ENCODE data around the gene NCMAP.

NCMAP gene

GRCh38 chr1:24639881-24640280 is 84.0 kb downstream of the NCMAP start:
- no peak overlapping the region for H2AK5ac ChIP-seq (ENCODE audit: low read length)
- no peak overlapping the region for H3K23ac ChIP-seq (ENCODE audit: low read length)
- H3K4me2 ChIP-seq (ENCODE audit: low read length): no peak overlapping the region
- H3K79me2 ChIP-seq (ENCODE audit: control insufficient read depth, insufficient read depth, low read length, poor library complexity): peaks cover 14% of the 10 kb centered on the region
- no peak overlapping the region for H3K9ac ChIP-seq (ENCODE audit: low read length)
- H3K4me3 ChIP-seq (ENCODE audit: low read depth, low read length): no peak overlapping the region
- H2AFZ ChIP-seq (ENCODE audit: insufficient read depth, low read length, poor library complexity): no peak overlapping the region
- no peaks in the 10 kb centered on the region for H3K9me3 ChIP-seq (ENCODE audit: insufficient read depth, low read depth, low read length)
- no peak overlapping the region for H2BK12ac ChIP-seq (ENCODE audit: low read length)
- H2BK120ac ChIP-seq (ENCODE audit: insufficient read depth, low read length, poor library complexity): no peak overlapping the region
- H3K27ac ChIP-seq (ENCODE audit: low read depth, low read length): no peak overlapping the region
- H3K14ac ChIP-seq (ENCODE audit: low read length): no peak overlapping the region
- H4K12ac ChIP-seq (ENCODE audit: low read depth, low read length): no peak overlapping the region
- H3K27me3 ChIP-seq (ENCODE audit: insufficient read depth, low read length): no peaks in the 10 kb centered on the region
- peaks cover 20% of the 10 kb centered on the region for H3K79me1 ChIP-seq (ENCODE audit: low read length)
- no peak overlapping the region for H2BK5ac ChIP-seq (ENCODE audit: low read depth, low read length, poor library complexity)
- no peak for DNase-seq
- H4K91ac ChIP-seq (ENCODE audit: low read depth, low read length): no peak overlapping the region
- no peak overlapping the region for H4K8ac ChIP-seq (ENCODE audit: low read depth, low read length)
- H3K4me1 ChIP-seq (ENCODE audit: control insufficient read depth in 1 of 2, insufficient read depth in 2 of 2, low read length in 2 of 2): peaks cover 5% of the 10 kb centered on the region in 2 experiments
- no peak overlapping the region for H3K18ac ChIP-seq (ENCODE audit: low read length)
- WGBS (ENCODE audit: extremely low coverage, insufficient coverage, insufficient read length): no CpG with 5 or more reads among the region's 4 CpGs
- no peaks in the 10 kb centered on the region for H3K36me3 ChIP-seq (ENCODE audit: control insufficient read depth in 1 of 2, insufficient read depth in 2 of 2, low read length in 2 of 2)
- H3K4ac ChIP-seq (ENCODE audit: low read depth, low read length): no peak overlapping the region

DNA sequence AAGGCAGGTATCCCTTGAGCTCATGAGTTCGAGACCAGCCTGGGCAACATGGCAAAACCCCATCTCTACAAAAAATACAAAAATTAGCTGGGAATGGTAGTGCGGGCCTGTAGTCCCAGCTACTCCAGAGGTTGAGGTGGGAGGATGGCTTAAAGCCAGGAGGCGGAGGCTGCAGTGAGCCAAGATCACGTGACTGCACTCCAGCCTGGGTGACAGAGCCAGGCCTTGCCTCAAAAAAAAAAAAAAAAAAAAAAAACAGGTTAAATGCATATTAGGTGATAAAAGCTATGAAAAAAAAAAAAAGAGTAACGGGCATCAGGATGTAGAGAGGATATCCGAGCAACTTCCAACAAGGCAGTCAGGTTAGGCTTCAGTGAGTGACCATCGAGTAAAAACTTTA is 84.4 kb downstream of the NCMAP start:
- no peaks in the 10 kb centered on the region for H3K36me3 ChIP-seq (ENCODE audit: control insufficient read depth in 1 of 2, insufficient read depth in 2 of 2, low read length in 2 of 2)
- no peaks in the 10 kb centered on the region for H3K27me3 ChIP-seq (ENCODE audit: insufficient read depth, low read length)
- peaks cover 20% of the 10 kb centered on the region for H3K79me1 ChIP-seq (ENCODE audit: low read length)
- no peak overlapping the region for H3K4me3 ChIP-seq (ENCODE audit: low read depth, low read length)
- no peak overlapping the region for H3K14ac ChIP-seq (ENCODE audit: low read length)
- no peak overlapping the region for H3K9ac ChIP-seq (ENCODE audit: low read length)
- H3K23ac ChIP-seq (ENCODE audit: low read length): no peak overlapping the region
- H2AFZ ChIP-seq (ENCODE audit: insufficient read depth, low read length, poor library complexity): no peak overlapping the region
- H3K27ac ChIP-seq (ENCODE audit: low read depth, low read length): no peak overlapping the region
- H4K12ac ChIP-seq (ENCODE audit: low read depth, low read length): no peak overlapping the region
- no peak overlapping the region for H4K8ac ChIP-seq (ENCODE audit: low read depth, low read length)
- H4K91ac ChIP-seq (ENCODE audit: low read depth, low read length): no peak overlapping the region
- H2AK5ac ChIP-seq (ENCODE audit: low read length): no peak overlapping the region
- no peak overlapping the region for H3K4ac ChIP-seq (ENCODE audit: low read depth, low read length)
- no peak overlapping the region for H2BK12ac ChIP-seq (ENCODE audit: low read length)
- H3K18ac ChIP-seq (ENCODE audit: low read length): no peak overlapping the region
- peaks cover 5% of the 10 kb centered on the region in 2 experiments for H3K4me1 ChIP-seq (ENCODE audit: control insufficient read depth in 1 of 2, insufficient read depth in 2 of 2, low read length in 2 of 2)
- no peak overlapping the region for H3K4me2 ChIP-seq (ENCODE audit: low read length)
- H3K9me3 ChIP-seq (ENCODE audit: insufficient read depth, low read depth, low read length): no peaks in the 10 kb centered on the region
- H2BK5ac ChIP-seq (ENCODE audit: low read depth, low read length, poor library complexity): no peak overlapping the region
- H2BK120ac ChIP-seq (ENCODE audit: insufficient read depth, low read length, poor library complexity): no peak overlapping the region
- no CpG with 5 or more reads among the region's 7 CpGs for WGBS (ENCODE audit: extremely low coverage, insufficient coverage, insufficient read length)
- peaks cover 16% of the 10 kb centered on the region for H3K79me2 ChIP-seq (ENCODE audit: control insufficient read depth, insufficient read depth, low read length, poor library complexity)
- no peak for DNase-seq

DNA sequence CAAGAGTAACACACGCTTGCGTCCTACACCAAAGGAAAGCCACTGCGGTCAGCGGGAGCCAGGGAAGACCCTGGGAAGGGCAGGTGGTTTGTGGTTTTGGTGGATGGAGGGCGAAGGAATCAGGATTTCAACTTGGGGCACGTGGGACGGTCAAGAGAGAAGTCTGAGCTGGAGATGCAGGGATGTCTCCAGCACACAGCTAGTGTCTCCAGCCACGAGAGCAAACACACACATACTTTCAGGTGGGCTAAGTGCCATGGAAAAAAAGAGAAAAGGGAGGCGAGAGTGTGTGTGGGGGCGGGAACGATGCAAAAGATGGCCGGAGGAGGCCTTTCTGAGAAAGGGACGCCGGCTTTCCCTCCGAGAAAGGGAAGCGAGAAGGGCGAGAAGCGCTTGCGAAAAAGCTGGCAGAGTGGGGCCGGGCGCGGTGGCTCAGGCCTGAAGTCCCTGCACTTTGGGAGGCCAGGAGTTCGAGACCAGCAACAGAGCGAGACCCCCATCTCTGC is 85.8 kb downstream of the NCMAP start:
- Histone ChIP-seq H2BK5ac (ENCODE audit: low read depth, low read length, poor library complexity) (peak overlapping the region; percentile 87), H3K4me2 (ENCODE audit: low read length) (peak overlapping the region; percentile 58), H2BK12ac (ENCODE audit: low read length) (peak overlapping the region; percentile 77), H4K8ac (ENCODE audit: low read depth, low read length) (peak overlapping the region; percentile 99), H3K18ac (ENCODE audit: low read length) (peak overlapping the region; percentile 94), H2AFZ (ENCODE audit: insufficient read depth, low read length, poor library complexity) (no peak overlapping the region), H2AK5ac (ENCODE audit: low read length) (peak overlapping the region; percentile 42), H3K4ac (ENCODE audit: low read depth, low read length) (peak overlapping the region; percentile 89), H4K12ac (ENCODE audit: low read depth, low read length) (peak overlapping the region; percentile 71), H3K79me2 (ENCODE audit: control insufficient read depth, insufficient read depth, low read length, poor library complexity) (peaks cover 16% of the 10 kb centered on the region), H3K27ac (ENCODE audit: low read depth, low read length) (peak overlapping the region; percentile 66), H3K79me1 (ENCODE audit: low read length) (peaks cover 20% of the 10 kb centered on the region), H3K36me3 (ENCODE audit: control insufficient read depth in 1 of 2, insufficient read depth in 2 of 2, low read length in 2 of 2) (peaks cover 0 to 2% of the 10 kb centered on the region in 2 experiments), H3K4me1 (ENCODE audit: control insufficient read depth in 1 of 2, insufficient read depth in 2 of 2, low read length in 2 of 2) (peaks cover 5% of the 10 kb centered on the region in 2 experiments), H3K23ac (ENCODE audit: low read length) (peak overlapping the region; percentile 15), H3K14ac (ENCODE audit: low read length) (peak overlapping the region; percentile 45), H3K9ac (ENCODE audit: low read length) (peak overlapping the region; percentile 6), H3K4me3 (ENCODE audit: low read depth, low read length) (no peak overlapping the region), H3K9me3 (ENCODE audit: insufficient read depth, low read depth, low read length) (no peaks in the 10 kb centered on the region), H4K91ac (ENCODE audit: low read depth, low read length) (peak overlapping the region; percentile 82), H3K27me3 (ENCODE audit: insufficient read depth, low read length) (no peaks in the 10 kb centered on the region), H2BK120ac (ENCODE audit: insufficient read depth, low read length, poor library complexity) (peak overlapping the region; percentile 54)
- peak in 1 of 2 donors; percentile 26 for DNase-seq
- WGBS (ENCODE audit: extremely low coverage, insufficient coverage, insufficient read length): no CpG with 5 or more reads among the region's 24 CpGs

DNA sequence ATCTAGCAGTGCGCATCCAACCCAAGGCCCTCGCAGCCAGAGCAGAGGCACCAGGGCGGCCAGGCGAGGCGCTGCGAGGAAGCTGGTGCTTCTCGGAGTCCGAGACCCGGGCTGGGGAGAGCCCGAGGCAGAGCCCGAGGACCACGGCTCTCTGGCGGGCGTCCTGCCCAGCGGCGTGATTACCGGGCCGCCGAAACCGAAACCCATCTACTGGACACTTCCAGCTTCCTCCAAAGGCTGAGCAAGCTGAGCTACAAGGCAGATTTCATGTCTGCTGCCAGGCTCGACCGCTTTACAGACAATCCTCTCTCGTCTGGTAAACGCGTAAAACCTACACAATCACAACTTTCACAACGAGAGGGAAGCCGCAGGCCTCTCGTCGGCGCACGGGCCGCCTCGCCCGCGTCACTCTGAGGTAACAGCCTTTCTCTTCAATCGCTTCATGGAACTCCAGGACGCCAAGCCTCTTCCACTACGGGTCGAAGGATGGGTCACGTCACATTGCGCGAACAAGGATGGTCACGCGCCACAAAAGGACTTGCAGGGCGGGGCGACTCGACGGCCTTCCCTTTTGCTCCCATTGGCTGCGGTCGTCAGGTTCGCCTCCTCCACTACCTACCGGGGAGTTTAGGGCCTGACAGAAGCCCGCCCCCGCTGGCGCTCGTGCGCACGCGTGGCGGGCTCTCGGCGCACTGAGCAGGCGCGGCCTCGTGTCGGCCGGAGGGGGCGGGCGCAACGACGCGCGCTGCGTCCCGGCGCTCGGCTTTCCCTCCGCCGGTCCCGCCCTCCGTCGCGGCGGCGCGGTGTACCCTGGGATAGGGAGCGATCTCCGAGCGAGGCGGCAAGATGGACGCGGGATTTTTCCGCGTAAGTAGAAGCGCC is 86.8 kb downstream of the NCMAP start, which contains the start of gene SRRM1:
Gene SRRM1 (plus strand): TSS at position 822 of the 882 bp plus-strand sequence. CDS start 25 bp downstream, at position 847.
- Histone ChIP-seq H3K79me1 (ENCODE audit: low read length) (peaks cover 20% of the 10 kb centered on the region), H4K8ac (ENCODE audit: low read depth, low read length) (peak within 1 kb of the TSS; percentile 98), H3K4me1 (ENCODE audit: control insufficient read depth in 1 of 2, insufficient read depth in 2 of 2, low read length in 2 of 2) (peaks cover 5% of the 10 kb centered on the region in 2 experiments), H2BK12ac (ENCODE audit: low read length) (no peak within 1 kb of the TSS), H3K27ac (ENCODE audit: low read depth, low read length) (peak within 1 kb of the TSS; percentile 97), H3K4ac (ENCODE audit: low read depth, low read length) (peak within 1 kb of the TSS; percentile 96), H3K9me3 (ENCODE audit: insufficient read depth, low read depth, low read length) (no peaks in the 10 kb centered on the region), H2BK120ac (ENCODE audit: insufficient read depth, low read length, poor library complexity) (peak within 1 kb of the TSS; percentile 94), H4K91ac (ENCODE audit: low read depth, low read length) (peak within 1 kb of the TSS; percentile 97), H3K4me2 (ENCODE audit: low read length) (peak within 1 kb of the TSS; percentile 84), H3K14ac (ENCODE audit: low read length) (peak within 1 kb of the TSS; percentile 99), H4K12ac (ENCODE audit: low read depth, low read length) (peak within 1 kb of the TSS; percentile 93), H3K18ac (ENCODE audit: low read length) (peak within 1 kb of the TSS; percentile 91), H3K27me3 (ENCODE audit: insufficient read depth, low read length) (no peaks in the 10 kb centered on the region), H3K79me2 (ENCODE audit: control insufficient read depth, insufficient read depth, low read length, poor library complexity) (peaks cover 16% of the 10 kb centered on the region), H3K23ac (ENCODE audit: low read length) (no peak within 1 kb of the TSS), H2AFZ (ENCODE audit: insufficient read depth, low read length, poor library complexity) (peak within 1 kb of the TSS; percentile 90), H3K4me3 (ENCODE audit: low read depth, low read length) (peak within 1 kb of the TSS; percentile 93), H2AK5ac (ENCODE audit: low read length) (peak within 1 kb of the TSS; percentile 85), H3K36me3 (ENCODE audit: control insufficient read depth in 1 of 2, insufficient read depth in 2 of 2, low read length in 2 of 2) (peaks cover 3 to 4% of the 10 kb centered on the region in 2 experiments), H2BK5ac (ENCODE audit: low read depth, low read length, poor library complexity) (peak within 1 kb of the TSS; percentile 97), H3K9ac (ENCODE audit: low read length) (peak within 1 kb of the TSS; percentile 100)
- WGBS (ENCODE audit: extremely low coverage, insufficient coverage, insufficient read length): no CpG with 5 or more reads among the region's 95 CpGs
- peak; percentile 99 to 100 for DNase-seq

All from trophoblast cell (in vitro differentiated cells and primary cell).